HepG2 (cell line): ENCODE data around the gene MKNK1. TPM values are rescaled to one million over a fixed set of nuclear protein-coding genes. Genes with fewer than 3 reads are reported as not detected.

ENCODE experiments used
- CREB1 ChIP-seq, 2 experiments: fragments of 450-650 bp in 1 of 2; IDR thresholded peaks; 2 replicates each; pipeline ENCODE4 v1.6.1; 2016 to 2017; ENCODE audit warnings: control low read depth in 1 of 2, mild to moderate bottlenecking in 1 of 2, missing compliant biosample characterization in 1 of 2, missing genetic modification characterization in 1 of 2
- FOXO1 ChIP-seq: sonication (generic); formaldehyde crosslinking; IDR thresholded peaks from 2 replicates; pipeline ENCODE4 v1.4.0; 2020; ENCODE audit warnings: missing genetic modification reagents
- MBNL3 ChIP-seq: fragments of 250-450 bp; sonication (Bioruptor Pico); conservative IDR thresholded peaks from 2 replicates; pipeline ENCODE4 v1.8.0; 2022; ENCODE audit warnings: mild to moderate bottlenecking, inconsistent platforms
- ZKSCAN5 ChIP-seq: sonication (generic); formaldehyde crosslinking; IDR thresholded peaks from 2 replicates; pipeline ENCODE4 v1.5.1; 2020; ENCODE audit warnings: mild to moderate bottlenecking, missing genetic modification reagents
- ZNF577 ChIP-seq: sonication (generic); formaldehyde crosslinking; IDR thresholded peaks from 2 replicates; pipeline ENCODE4 v1.4.0; 2020; ENCODE audit warnings: mild to moderate bottlenecking, low read depth, missing genetic modification reagents, borderline replicate concordance
- ZNF672 ChIP-seq: sonication (generic); formaldehyde crosslinking; IDR thresholded peaks from 2 replicates; pipeline ENCODE4 v1.8.1; 2022; ENCODE audit warnings: missing genetic modification reagents
- ZSCAN20 ChIP-seq: sonication (generic); formaldehyde crosslinking; IDR thresholded peaks from 2 replicates; pipeline ENCODE4 v1.4.0; 2020; ENCODE audit warnings: missing genetic modification reagents, mild to moderate bottlenecking, borderline replicate concordance
- polyA plus RNA-seq, 8 experiments: library from polyadenylated mRNA; depleted of rRNA in 3 of 8; stranded (reverse) in 7 of 8; unstranded in 1 of 8; fragments of >200 nt; fragmentation: Illumina TruSeq in 4 of 8; extraction: Trizol in 4 of 8; gene quantifications; 2 replicates each; pipeline versions ENCODE4 v1.2.1 to v1.2.3, GENCODE V29; 2011 to 2016; ENCODE audit warnings: low read depth in 4 of 8, missing spikeins in 1 of 8, mixed read lengths in 1 of 8; ENCODE audit not compliant: insufficient read depth in 1 of 8
- total RNA-seq, 5 experiments: library from RNA; depleted of rRNA; stranded (reverse); fragments of >200 nt; fragmentation: Illumina TruSeq; extraction: Trizol; gene quantifications; 2 replicates each; pipeline ENCODE4 v1.2.3, GENCODE V29; 2016; ENCODE audit warnings: low read depth in 1 of 5
- TF ChIP-seq, protein P1 (sequence below): sonication (generic); formaldehyde crosslinking; IDR thresholded peaks from 2 replicates; pipeline ENCODE4 v1.4.0; 2020; ENCODE audit warnings: mild to moderate bottlenecking, missing genetic modification reagents
- TF ChIP-seq, protein P2 (sequence below): sonication (generic); formaldehyde crosslinking; IDR thresholded peaks from 2 replicates; pipeline ENCODE4 v1.4.0; 2020; ENCODE audit warnings: mild to moderate bottlenecking, missing genetic modification reagents

The MKNK1 gene
- total and polyA plus RNA-seq, 2 of the 13 experiments (the other 11 are each of a cell fraction or from before 2014, with no cell fraction given) = 18.5 to 24.1 TPM

DNA sequence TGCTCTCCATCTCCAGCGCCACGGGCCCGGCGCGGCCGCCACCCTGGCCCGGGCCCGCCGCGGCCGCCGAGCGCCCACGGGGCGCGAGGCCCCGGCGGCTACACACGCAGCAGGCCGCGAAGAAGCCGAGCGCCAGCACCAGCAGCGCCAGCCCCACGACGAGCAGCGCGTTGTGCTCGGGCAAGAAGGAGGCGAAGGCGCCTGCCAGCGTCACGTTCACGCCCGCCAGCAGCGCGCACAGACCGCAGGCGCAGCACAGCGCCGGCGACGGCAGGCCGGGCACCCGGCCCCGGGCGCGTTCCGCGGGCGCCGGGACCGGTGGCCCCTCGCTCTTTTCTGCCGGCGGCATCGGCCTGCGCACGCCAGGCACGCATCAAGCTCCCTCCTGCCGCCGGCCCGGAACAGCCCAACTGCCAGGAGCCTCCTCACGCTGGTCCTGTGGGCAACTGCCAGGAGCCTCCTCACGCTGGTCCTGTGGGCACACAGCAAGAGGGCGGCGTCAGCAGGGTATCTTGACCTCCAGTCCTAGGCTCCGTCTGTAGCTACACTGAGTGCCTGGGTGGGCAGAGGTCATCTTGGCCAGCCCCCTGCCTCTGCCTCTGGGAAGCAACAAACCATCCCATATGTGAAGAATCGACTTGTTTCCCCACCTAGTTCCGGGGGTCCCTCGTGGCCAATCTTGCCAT lies 70.7 kb downstream of the MKNK1 start (continued):
- TF ChIP-seq, protein P1, sequence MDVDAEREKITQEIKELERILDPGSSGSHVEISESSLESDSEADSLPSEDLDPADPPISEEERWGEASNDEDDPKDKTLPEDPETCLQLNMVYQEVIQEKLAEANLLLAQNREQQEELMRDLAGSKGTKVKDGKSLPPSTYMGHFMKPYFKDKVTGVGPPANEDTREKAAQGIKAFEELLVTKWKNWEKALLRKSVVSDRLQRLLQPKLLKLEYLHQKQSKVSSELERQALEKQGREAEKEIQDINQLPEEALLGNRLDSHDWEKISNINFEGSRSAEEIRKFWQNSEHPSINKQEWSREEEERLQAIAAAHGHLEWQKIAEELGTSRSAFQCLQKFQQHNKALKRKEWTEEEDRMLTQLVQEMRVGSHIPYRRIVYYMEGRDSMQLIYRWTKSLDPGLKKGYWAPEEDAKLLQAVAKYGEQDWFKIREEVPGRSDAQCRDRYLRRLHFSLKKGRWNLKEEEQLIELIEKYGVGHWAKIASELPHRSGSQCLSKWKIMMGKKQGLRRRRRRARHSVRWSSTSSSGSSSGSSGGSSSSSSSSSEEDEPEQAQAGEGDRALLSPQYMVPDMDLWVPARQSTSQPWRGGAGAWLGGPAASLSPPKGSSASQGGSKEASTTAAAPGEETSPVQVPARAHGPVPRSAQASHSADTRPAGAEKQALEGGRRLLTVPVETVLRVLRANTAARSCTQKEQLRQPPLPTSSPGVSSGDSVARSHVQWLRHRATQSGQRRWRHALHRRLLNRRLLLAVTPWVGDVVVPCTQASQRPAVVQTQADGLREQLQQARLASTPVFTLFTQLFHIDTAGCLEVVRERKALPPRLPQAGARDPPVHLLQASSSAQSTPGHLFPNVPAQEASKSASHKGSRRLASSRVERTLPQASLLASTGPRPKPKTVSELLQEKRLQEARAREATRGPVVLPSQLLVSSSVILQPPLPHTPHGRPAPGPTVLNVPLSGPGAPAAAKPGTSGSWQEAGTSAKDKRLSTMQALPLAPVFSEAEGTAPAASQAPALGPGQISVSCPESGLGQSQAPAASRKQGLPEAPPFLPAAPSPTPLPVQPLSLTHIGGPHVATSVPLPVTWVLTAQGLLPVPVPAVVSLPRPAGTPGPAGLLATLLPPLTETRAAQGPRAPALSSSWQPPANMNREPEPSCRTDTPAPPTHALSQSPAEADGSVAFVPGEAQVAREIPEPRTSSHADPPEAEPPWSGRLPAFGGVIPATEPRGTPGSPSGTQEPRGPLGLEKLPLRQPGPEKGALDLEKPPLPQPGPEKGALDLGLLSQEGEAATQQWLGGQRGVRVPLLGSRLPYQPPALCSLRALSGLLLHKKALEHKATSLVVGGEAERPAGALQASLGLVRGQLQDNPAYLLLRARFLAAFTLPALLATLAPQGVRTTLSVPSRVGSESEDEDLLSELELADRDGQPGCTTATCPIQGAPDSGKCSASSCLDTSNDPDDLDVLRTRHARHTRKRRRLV = no peak
- TF ChIP-seq FOXO1 (CRISPR knock-in tag) (no peak), ZNF672 (CRISPR knock-in tag) (peak; percentile 84), CREB1 (IDR thresholded peaks at IDR 0.05) (no peak), CREB1 (CRISPR knock-in tag; IDR thresholded peaks at IDR 0.05) (no peak), ZNF577 (no peak), ZKSCAN5 (no peak), MBNL3 (CRISPR knock-in tag) (no peak), ZSCAN20 (CRISPR knock-in tag) (no peak)
- TF ChIP-seq, protein P2, sequence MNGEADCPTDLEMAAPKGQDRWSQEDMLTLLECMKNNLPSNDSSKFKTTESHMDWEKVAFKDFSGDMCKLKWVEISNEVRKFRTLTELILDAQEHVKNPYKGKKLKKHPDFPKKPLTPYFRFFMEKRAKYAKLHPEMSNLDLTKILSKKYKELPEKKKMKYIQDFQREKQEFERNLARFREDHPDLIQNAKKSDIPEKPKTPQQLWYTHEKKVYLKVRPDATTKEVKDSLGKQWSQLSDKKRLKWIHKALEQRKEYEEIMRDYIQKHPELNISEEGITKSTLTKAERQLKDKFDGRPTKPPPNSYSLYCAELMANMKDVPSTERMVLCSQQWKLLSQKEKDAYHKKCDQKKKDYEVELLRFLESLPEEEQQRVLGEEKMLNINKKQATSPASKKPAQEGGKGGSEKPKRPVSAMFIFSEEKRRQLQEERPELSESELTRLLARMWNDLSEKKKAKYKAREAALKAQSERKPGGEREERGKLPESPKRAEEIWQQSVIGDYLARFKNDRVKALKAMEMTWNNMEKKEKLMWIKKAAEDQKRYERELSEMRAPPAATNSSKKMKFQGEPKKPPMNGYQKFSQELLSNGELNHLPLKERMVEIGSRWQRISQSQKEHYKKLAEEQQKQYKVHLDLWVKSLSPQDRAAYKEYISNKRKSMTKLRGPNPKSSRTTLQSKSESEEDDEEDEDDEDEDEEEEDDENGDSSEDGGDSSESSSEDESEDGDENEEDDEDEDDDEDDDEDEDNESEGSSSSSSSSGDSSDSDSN = peak; percentile 31; the same call in 1 of the 2 replicates
